NCI-H187 treated with DMSO at 0.1 percent for 48 hours (cell line): ENCODE data around the gene DUXA.
"Not testable (repeated sequence)": the region's sequence is repeated elsewhere in the genome, so short reads cannot be mapped to it uniquely, and the experiment has no call there.

Experiments
- DNase-seq: peaks from one replicate; lab custom pipeline; 2025; lab: John Stamatoyannopoulos, UW

Gene DUXA

DNA sequence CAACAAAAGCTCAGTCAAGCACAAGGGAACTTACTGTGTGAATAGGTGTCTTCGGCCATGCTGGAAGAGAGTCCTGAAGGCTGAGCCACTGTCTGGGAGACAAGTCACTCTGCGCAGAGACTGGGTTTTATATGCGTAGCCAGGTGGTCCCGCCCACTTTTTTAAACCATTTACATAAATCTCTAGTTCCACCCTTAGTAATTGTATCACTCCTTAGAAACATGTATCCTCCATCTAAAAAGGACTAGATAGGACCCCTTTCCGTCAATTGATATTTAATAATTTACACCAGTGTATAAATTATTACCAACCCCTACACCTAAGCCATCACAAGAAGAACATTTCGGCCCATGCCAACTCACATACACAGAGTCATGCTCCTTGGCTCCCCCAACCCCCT lies at the start of gene DUXA:
Gene DUXA (minus strand): TSS at position 101 of the 400 bp plus-strand sequence. CDS start 42 bp downstream, at position 59.
- DNase-seq, result no peak

DNA sequence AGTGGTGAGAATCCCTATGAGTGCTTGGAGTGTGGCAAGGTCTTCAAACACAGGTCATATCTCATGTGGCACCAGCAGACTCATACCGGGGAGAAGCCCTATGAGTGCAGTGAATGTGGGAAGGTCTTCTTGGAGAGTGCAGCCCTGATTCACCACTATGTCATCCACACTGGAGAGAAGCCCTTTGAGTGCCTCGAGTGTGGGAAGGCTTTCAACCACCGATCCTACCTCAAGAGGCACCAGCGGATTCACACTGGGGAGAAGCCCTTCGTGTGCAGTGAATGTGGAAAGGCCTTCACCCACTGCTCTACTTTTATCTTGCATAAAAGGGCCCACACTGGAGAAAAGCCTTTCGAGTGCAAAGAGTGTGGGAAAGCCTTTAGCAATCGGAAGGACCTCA lies 44.8 kb upstream of the DUXA start:
- DNase-seq, result no peak

DNA sequence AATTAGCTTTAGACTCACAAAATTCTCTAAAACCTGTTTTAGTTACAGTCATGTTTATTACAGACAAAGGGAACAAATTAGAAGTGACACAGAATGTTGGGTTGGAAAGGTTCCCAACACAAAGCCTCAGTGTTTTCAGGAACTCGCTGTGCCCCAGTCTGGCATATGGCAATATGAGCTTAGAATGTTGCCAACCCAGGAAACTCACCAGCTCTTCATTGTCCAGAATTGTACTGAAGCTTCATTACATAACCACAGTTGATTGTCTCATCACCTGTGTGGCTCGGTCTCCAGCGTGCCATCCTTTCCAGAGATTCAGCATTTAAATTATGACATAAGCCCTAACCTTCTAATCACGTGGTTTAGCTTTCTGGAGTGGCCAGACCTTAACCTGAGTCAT lies 43.1 kb upstream of the DUXA start:
- no peak for DNase-seq

DNA sequence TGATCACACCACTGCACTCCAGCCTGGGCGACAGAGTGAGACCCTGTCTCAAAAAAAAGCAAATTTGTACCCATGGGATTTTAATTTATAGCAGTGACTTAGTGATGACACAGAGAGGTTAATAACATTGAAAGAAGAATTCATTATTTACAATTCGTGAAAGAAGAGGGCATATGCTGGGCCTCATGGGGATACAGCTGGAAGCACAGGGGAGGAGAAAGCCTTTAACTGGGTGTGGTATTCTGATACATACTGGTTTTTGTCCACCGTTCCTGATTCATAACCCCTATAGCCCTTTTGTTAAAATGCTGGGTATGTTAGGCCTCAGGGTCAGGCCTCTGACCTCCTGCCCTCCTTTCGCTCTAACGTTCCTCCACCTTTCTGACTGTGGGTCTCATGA lies 34.9 kb upstream of the DUXA start:
- DNase-seq, result no peak

DNA sequence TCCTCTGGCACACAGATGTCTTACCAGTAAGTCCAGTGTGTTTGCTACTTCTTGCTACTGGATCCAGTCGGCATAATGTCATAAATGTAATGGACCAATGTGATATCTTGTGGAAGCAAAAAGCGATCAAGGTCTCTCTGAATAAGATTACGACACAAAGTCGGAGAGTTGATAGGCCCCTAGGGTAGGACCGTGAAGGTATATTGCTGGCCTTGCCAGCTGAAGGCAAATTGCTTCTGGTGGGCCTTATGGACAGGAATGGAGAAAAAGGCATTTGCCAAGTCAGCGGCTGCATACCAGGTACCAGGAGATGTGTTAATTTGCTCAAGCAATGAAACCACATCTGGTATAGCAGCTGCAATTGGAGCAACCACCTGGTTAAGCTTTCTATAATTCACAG lies 30.6 kb upstream of the DUXA start:
- not testable (repeated sequence) for DNase-seq

DNA sequence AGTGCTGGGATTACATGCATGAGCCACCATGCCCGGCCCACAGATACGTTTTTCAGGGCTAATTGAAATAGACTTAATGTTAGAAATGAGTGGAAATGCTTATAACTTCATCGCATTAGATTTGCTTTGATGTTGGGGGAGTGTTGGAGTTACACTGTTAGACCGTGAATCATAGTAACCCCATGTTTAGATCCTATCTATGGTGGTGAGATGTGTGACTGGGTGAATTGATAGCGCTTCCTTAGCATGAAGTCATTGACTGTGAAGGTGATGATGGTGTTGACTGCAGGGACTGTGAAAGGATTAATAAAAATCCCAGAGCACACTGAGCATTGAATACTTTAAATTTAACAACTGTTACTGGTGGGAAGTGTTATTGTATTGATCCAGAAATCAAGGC lies 25.7 kb upstream of the DUXA start:
- no peak for DNase-seq

DNA sequence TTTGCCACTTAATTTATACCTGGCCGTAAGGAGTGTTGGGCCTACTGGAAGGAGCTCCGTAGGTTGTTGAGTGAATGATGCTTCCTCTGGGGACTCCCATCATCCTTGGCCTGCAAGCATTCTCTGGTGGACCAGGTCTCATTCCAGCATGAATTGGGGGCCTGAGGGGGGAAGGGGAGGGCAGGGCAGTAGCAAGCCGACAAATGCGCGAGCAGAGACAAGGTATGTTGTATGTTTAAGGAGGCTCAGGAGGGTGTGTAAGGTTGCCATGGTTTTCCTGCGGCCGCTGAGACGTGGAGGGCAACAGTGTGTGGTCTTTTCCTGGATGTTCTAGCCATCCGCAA lies 24.8 kb upstream of the DUXA start:
- DNase-seq, result no peak

DNA sequence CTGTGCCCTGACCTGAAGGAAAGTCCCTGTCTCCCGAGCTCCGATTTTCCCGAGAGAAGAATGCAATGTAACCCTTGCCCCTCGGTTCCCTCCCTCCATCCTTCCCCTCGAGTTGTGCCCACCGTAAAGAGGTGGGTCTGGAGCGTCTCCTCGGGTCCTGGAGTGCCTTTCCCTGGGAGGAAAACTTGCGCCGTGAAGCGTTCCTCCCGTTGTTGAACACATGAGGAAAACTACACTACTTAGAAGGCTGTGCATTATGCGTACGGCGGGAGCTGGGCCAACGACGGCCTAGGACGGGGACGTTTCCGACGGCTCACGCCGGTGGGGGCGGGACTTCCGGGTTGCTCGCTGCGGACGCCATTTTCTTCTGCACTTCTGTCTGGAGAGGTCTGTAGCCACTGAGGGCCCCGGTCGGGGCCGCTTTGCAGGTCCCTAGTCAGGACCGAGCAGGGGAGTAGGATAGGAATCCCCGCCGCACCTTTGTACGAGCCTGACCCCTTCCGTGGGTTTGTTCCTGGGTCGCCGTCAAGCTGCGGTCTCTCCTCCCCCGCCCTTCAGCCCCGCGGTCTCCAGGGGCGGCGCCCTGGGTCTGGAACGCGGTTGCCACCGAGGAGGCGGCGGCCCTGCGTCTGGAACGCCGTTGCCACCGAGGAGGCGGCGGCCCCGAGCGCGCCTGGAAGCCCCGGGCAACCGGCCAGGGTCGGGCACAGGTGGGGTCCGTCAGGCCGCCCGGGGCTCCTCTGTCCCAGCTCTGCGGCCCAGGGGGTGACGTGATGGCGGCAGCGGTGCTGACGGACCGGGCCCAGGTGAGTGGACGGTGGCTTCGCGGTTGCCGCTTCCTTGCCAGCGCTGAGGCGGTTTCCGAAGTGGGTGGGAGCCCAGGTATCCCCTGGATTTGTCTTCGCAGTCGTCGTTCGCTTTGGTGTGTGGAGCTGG lies 24.1 kb upstream of the DUXA start, which contains the start of gene ZNF264:
Gene ZNF264 (plus strand): TSS at position 360 of the 936 bp plus-strand sequence. CDS start 414 bp downstream, at position 774.
- peak; percentile 60 for DNase-seq

DNA sequence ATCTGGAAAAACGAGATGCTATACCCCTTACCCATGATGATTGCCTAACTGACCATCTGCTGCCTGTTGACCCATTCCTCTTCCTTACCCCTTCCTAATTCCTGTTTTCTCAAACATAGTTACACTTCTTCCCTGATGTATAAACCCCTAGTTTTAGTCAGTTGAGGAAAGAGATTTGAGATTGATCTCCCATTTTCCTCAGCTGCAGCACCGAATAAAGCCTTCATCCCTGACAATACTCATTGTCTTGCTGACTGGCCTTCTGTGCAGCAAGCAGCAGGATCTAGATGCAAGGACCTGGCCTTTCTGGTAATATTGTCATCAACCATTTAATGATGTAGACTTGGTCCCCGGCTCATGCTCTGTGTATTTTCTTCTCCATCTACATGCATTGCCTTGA lies 23.0 kb upstream of the DUXA start:
- no peak for DNase-seq

DNA sequence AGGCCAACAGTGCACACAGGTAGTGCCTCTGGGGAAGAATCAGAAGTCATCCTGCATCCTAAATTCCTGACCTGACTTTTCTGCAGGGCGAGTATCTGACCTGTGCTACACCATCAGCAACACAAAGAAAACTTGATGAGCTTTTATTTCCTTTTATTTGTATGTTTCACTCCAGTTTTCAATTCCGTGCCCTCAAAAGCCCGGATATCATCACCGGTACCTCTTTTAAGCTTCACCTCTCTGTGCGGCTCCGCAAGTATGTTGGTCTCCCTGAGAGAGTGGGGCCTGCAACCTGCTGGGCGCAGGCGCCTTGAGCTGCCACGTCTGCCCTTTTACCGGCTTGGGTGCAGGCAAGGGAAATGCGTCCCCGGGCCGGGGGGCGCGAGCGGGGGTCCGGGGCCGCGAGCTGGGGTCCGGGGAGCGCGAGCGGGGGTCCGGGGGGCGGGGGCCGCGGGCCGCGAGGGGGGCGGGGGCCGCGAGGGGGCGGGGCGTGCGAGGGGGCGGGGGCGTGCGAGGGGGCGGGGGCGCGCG lies 4.3 kb upstream of the DUXA start:
- DNase-seq, result no peak

DNA sequence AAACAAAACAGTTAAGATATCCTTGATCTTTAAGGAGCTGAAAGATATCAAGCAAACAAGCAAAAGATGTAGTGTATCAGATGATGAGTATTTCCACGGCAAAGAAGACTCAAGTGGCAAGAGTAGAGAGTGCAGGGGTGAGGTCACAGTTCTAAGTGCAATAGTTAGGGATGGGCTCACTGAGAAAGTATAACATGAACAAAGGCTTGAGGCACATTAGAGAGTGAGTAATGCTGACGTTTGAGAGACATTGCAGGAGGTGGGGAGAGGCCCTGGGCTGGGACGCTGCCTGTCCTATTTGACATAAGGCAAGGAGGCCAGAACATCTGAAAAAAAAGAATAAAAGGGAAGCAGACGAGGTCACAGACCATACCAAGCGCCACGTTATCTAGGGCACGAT lies 1.4 kb downstream of the DUXA start:
- no peak for DNase-seq

DNA sequence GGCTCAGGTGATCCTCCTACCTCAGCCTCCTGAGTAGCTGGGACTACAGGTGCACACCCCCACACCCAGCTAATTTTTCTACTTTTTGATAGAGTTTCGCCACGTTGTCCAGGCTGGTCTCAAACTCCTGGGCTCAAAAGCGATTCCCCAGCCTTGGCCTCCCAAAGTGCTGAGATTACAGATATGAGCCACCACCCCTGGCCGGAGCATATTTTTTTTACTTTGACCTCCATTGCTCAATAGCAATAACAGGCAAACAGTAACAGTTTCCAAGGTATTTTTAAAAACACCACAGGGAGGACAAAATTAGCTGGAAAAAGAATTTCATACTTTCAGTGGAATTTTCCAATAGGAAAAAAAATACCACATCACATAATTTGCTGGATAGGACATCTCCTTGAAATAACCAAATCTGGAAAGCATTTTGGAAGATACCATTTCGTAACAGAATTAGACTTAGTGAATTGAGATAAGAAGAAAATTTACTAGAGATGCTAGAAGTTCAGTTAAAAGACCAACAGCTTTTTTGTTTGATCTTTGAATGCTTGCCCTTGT lies 5.2 kb downstream of the DUXA start:
- DNase-seq, result no peak

DNA sequence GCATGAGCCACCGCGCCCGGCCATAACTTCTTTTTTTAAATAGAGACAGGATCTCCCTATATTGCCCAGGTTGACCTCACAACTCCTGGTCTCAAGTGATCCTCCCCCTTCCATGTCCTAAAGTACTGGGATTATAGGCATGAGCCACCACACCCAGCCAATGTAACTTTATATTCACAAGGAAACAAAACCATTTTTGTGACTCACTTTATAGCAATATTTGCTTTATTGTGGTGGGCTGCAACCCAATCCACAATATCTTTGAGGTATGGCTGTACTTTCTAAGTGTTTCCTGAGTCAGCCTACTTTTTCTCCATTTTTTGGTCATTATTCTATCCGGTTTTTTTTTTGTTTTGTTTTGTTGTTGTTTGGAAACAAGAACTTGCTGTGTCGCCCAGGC lies 14.4 kb downstream of the DUXA start:
- DNase-seq, result no peak

DNA sequence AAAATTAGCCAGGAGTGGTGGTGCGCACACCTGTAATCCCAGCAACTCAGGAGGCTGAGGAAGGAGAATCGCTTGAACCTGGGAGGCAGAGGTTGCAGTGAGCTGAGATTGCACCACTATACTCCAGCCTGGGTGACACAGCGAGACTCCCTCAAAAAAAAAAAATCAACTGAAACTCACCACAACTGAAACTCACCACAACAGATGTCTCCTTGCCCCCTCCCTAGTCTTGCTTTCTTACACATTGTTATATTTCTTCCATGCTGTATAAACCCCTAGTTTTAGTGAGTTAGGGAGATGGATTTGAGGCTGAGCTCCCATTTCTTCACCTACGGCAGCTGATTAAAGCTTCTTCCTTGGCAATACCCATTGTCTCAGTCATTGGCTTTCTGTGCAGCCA lies 25.6 kb downstream of the DUXA start:
- no peak for DNase-seq

DNA sequence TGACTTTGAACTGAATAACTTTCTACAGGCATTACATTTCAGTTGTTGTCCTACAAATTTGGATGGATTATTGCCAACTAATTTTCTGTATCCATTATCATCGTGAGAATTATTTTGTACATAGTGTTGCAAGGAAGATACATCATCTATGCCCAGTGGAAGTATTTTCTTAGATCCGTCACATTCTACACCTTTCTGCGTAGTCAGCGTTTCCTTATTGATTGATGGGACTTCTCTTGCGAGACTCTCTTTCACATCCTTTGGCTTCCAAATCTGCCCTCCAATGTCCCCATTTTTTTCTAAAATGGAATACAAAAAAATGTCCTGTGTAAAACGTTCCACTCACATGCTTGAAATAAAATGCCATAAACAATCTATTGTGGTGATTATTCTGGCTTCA lies 31.5 kb downstream of the DUXA start:
- no peak for DNase-seq

DNA sequence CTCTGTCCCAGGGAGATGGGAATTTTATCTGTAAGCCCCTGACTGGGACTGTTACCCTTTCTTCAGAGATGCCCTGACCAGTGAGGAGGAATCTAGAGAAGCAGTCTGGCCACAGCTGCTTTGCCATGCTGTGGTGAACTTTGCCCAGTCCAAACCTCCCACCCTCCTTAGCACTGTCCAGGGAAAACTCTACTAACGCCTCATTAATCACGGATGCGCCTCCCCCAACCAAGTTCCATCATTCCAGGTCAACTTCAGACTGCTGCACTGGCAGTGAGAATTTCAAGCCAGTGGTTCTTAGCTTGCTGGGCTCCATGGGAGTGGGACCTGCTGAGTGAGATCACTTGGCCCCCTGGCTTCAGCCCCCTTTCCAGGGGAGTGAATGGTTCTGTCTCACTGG lies 39.9 kb downstream of the DUXA start:
- not testable (repeated sequence) for DNase-seq

DNA sequence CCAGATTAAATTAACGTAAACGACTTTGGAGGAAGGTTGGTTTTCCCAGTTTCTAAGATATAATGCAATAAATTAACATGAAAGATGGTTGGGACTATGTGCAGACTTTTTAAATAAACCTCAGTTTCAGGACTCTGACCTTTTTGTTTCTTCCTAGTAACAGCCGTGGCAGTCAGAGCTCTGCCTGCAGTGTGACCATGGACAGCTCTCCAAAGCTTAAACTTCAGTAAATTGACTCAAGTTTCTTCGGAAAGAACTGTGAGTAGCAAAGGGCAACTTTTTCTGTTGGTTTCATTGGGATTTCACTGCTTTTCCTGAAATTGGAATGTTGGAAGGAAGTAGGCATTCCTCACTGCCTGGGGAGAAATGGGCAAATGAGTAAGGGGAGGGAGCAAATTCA lies 43.4 kb downstream of the DUXA start:
- DNase-seq, result no peak

DNA sequence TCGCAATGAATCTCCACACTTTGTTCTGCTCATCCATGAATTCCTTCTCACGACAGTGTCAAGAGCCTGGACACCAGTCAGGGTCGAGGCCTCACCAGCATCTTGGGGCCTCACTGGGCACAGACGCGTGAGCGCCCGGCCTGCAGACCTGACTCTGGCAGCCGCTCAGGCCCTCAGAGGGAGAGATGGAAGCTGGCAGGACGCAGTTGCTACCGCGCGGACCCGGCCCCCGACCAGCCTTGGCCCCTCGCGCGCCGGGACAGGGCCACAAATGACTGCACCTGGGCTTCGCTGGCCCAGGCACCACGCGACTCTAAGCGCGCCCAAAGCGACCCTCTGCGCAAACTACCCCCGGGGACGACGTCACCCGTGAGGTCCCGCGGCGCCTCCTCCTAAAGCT lies 48.4 kb downstream of the DUXA start:
- DNase-seq, result no peak

DNA sequence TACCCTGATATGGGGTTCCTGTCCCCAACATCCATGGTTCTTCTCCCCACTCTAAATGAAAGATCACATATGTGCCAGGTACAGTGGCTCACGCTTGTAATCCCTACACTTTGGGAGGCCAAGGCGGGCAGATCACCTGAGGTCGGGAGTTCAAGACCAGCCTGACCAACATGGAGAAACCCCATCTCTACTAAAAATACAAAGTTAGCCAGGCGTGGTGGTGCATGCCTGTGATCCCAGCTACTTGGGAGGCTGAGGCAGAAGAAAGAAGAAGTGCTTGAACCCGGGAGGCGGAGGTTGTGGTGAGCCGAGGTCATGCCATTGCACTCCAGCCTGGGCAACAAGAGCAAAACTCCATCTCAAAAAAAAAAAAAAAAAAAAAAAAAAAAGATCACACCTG lies 53.8 kb downstream of the DUXA start:
- not testable (repeated sequence) for DNase-seq

DNA sequence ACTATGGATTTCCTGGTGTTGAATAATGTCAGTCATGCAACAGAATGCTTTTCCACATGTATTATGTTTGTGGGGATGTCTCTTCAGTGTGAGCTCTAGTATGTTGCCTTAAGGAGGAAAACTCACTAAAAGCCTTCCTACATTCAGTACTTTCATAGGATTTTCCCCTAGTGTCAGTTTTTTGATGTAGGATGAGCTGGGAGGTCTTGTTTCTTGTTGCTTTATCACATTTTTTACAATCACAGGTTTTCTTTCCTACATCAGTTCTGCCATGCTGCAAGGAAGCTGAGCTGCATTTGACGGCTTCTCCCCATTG lies 56.0 kb downstream of the DUXA start:
- DNase-seq, result no peak

DNA sequence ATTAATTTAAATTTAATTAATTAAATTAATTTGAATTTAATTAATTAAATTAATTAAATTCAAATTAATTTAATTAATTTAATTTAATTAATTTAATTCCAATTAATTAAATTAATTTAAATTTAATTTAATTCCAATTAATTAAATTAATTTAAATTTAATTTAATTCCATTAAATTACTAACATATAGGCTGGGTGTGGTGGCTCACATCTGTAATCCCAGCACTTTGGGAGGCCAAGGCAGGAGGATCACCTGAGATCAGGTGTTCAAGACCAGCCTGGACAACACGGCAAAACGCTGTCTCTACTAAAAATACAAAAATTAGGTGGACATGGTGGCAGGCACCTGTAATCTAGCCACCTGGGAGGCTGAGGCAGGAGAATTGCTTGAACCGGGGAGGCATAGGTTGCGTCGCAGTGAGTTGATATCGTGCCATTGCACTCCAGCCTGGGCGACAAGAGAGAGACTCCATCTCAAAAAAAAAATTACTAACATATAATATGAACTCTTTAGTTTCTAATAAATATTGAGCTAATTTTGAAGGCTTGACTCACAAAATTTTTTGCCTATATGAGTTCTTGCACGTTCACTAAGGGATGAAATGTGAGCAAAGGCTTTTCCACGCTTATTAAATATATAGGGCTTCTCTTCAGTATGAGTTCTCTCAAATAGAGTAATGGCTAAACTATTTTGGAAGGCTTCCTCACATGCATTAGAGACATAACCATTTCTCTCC lies 56.5 kb downstream of the DUXA start:
- DNase-seq, result no peak

DNA sequence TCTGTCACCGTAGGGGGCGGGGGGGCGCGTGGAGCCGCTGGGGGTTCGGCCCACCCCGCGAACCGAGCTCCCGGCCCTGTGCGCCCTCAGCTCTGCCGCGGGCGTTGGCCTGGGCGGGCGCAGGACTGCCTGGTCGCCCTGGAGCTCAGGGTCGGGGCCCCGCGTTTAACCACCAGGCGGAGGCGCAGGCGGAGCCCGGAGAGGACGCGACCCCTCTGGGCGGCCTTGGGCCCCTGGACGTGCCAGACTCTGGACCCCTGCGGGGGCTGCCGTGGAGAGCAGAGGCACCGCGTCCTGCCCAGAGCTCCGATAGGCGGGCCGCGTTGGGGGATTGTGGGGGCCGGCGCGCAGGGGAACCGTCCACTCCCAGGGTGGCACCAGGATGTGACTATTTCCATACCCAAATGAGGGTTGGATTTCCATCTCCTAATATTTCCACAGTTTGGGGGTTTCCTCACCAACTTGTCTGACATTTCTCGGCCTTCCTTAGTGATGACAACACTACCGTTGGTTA lies 60.5 kb downstream of the DUXA start:
- DNase-seq, result no peak
